Non-pigmented ciliary epithelial cell (primary cell): ENCODE data around the gene CNKSR3.

Experiments
- DNase-seq: peaks from one replicate; pipeline ENCODE4 v3.0.0-alpha.2; 2010; ENCODE audit warnings: low read depth

Gene CNKSR3

GRCh38 chr6:154502553-154502952 lies 7.9 kb downstream of the CNKSR3 start:
- DNase-seq: no peak

- DNase-seq: no peak
These were observed 9.0 kb downstream of the CNKSR3 start for GRCh38 chr6:154501578-154501868.

- DNase-seq: no peak
These were observed 9.5 kb downstream of the CNKSR3 start for GRCh38 chr6:154500769-154501577.

- no peak for DNase-seq
These were observed 10.5 kb downstream of the CNKSR3 start for GRCh38 chr6:154499855-154500589.

GRCh38 chr6:154498340-154498934 lies 12.0 kb downstream of the CNKSR3 start:
- no peak for DNase-seq

GRCh38 chr6:154496793-154497517 lies 13.5 kb downstream of the CNKSR3 start:
- no peak for DNase-seq

GRCh38 chr6:154496186-154496585 lies 14.3 kb downstream of the CNKSR3 start:
- DNase-seq: no peak

GRCh38 chr6:154494592-154495311 lies 15.7 kb downstream of the CNKSR3 start:
- no peak for DNase-seq

GRCh38 chr6:154491567-154492470 lies 18.7 kb downstream of the CNKSR3 start:
- DNase-seq: no peak

- DNase-seq: no peak
These were observed 20.7 kb downstream of the CNKSR3 start for GRCh38 chr6:154489822-154490221.

GRCh38 chr6:154488802-154489437 lies 21.6 kb downstream of the CNKSR3 start:
- DNase-seq: no peak

GRCh38 chr6:154488248-154488593 lies 22.3 kb downstream of the CNKSR3 start:
- DNase-seq: no peak

GRCh38 chr6:154487367-154488247 lies 22.9 kb downstream of the CNKSR3 start:
- no peak for DNase-seq

- no peak for DNase-seq
These were observed 24.7 kb downstream of the CNKSR3 start for GRCh38 chr6:154485815-154486214.

- DNase-seq: no peak
These were observed 25.5 kb downstream of the CNKSR3 start for GRCh38 chr6:154484942-154485341.

GRCh38 chr6:154482858-154483257 lies 27.6 kb downstream of the CNKSR3 start:
- no peak for DNase-seq

GRCh38 chr6:154481521-154482013 lies 28.9 kb downstream of the CNKSR3 start:
- no peak for DNase-seq

GRCh38 chr6:154479771-154480639 lies 30.5 kb downstream of the CNKSR3 start:
- DNase-seq: no peak
